Prostate gland (tissue), 2 donors: ENCODE data around the gene COX8A.

Experiments
- CTCF ChIP-seq, 4 experiments: fragments of 200-600 bp in 2 of 4; fragments of 450-650 bp in 2 of 4; sonication (generic) in 2 of 4; IDR thresholded peaks; 1 replicate in 3 of 4; 2 replicates in 1 of 4; pipeline ENCODE4 v1.5.1; 2016 to 2019; ENCODE audit warnings: antibody characterized with exemption in 4 of 4, mild to moderate bottlenecking in 2 of 4, moderate library complexity in 2 of 4
- POLR2AphosphoS5 ChIP-seq: sonication (generic); formaldehyde crosslinking; IDR thresholded peaks from one replicate; pipeline ENCODE4 v1.6.1; 2017; ENCODE audit warnings: antibody characterized with exemption

GRCh38 chr11:64025205-64025604 is 50.8 kb downstream of the COX8A start:
- TF ChIP-seq CTCF (IDR thresholded peaks at IDR 0.05) (no peak), POLR2AphosphoS5 (no peak)
